ENCODE data around the gene CERK.

CERK gene

GRCh38 chr22:46663436-46664100, 74.5 kb downstream of the CERK start:
- Histone ChIP-seq H3K36me3 (replicated peaks; ENCODE audit: low read depth, low read length) (peaks cover 23% of the 10 kb centered on the region), H3K9ac (ENCODE audit: low read length) (no peak overlapping the region), H3K27ac (ENCODE audit: low read length) (no peak overlapping the region), H3K4me3 (ENCODE audit: low read length) (no peak overlapping the region), H3K4me1 (ENCODE audit: low read length) (no peaks in the 10 kb centered on the region), H3K79me2 (ENCODE audit: low read length) (no peaks in the 10 kb centered on the region), H4K20me1 (ENCODE audit: insufficient read depth, low read length) (peaks cover 32% of the 10 kb centered on the region), H3K9me3 (ENCODE audit: insufficient read depth, low read length) (no peaks in the 10 kb centered on the region), H3K4me2 (ENCODE audit: low read length) (no peak overlapping the region), H2AFZ (ENCODE audit: low read depth, low read length) (no peak overlapping the region), H3K27me3 (ENCODE audit: low read depth, low read length) (no peaks in the 10 kb centered on the region)
- TF ChIP-seq EZH2phosphoT487 (IDR thresholded peaks at IDR 0.05; ENCODE audit: low read depth), result no peak
- TF ChIP-seq, protein P1, sequence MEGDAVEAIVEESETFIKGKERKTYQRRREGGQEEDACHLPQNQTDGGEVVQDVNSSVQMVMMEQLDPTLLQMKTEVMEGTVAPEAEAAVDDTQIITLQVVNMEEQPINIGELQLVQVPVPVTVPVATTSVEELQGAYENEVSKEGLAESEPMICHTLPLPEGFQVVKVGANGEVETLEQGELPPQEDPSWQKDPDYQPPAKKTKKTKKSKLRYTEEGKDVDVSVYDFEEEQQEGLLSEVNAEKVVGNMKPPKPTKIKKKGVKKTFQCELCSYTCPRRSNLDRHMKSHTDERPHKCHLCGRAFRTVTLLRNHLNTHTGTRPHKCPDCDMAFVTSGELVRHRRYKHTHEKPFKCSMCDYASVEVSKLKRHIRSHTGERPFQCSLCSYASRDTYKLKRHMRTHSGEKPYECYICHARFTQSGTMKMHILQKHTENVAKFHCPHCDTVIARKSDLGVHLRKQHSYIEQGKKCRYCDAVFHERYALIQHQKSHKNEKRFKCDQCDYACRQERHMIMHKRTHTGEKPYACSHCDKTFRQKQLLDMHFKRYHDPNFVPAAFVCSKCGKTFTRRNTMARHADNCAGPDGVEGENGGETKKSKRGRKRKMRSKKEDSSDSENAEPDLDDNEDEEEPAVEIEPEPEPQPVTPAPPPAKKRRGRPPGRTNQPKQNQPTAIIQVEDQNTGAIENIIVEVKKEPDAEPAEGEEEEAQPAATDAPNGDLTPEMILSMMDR (IDR thresholded peaks at IDR 0.05; ENCODE audit: low read depth, low read length), result no peak

DNA sequence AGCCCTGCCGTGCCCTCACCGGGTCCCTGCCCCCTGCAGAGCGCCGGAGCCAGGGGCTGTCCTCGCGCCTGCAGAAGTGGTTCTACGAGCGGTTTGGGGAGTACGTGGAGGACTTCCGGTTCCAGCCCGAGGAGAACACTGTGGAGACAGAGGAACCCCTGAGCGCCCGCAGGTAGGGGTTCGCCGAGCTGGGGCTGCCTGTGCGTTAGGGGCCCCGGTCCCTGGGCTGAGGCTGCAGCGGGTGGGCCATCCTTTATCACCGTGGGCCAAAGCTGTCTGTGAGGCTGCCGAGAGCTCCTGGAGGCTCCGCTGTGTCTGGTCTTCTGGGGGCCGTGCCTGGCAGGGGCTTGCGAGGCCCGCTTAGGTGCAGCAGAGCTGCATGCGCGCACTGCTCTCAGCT, 75.1 kb downstream of the CERK start:
- no peak overlapping the region for H3K4me3 ChIP-seq (ENCODE audit: low read length)
- H3K27ac ChIP-seq (ENCODE audit: low read length), result no peak overlapping the region
- no peak for TF ChIP-seq EZH2phosphoT487 (IDR thresholded peaks at IDR 0.05; ENCODE audit: low read depth)
- TF ChIP-seq, protein P1 (IDR thresholded peaks at IDR 0.05; ENCODE audit: low read depth, low read length), result no peak
- no peak overlapping the region for H2AFZ ChIP-seq (ENCODE audit: low read depth, low read length)
- no peaks in the 10 kb centered on the region for H3K27me3 ChIP-seq (ENCODE audit: low read depth, low read length)
- peaks cover 34% of the 10 kb centered on the region for H4K20me1 ChIP-seq (ENCODE audit: insufficient read depth, low read length)
- no peaks in the 10 kb centered on the region for H3K4me1 ChIP-seq (ENCODE audit: low read length)
- H3K79me2 ChIP-seq (ENCODE audit: low read length), result no peaks in the 10 kb centered on the region
- no peak overlapping the region for H3K9ac ChIP-seq (ENCODE audit: low read length)
- peaks cover 18% of the 10 kb centered on the region for H3K36me3 ChIP-seq (replicated peaks; ENCODE audit: low read depth, low read length)
- no peak overlapping the region for H3K4me2 ChIP-seq (ENCODE audit: low read length)
- H3K9me3 ChIP-seq (ENCODE audit: insufficient read depth, low read length), result no peaks in the 10 kb centered on the region

GRCh38 chr22:46662226-46662625, 75.8 kb downstream of the CERK start:
- no peak overlapping the region for H3K4me3 ChIP-seq (ENCODE audit: low read length)
- H4K20me1 ChIP-seq (ENCODE audit: insufficient read depth, low read length), result peaks cover 40% of the 10 kb centered on the region
- no peak overlapping the region for H3K9ac ChIP-seq (ENCODE audit: low read length)
- no peak overlapping the region for H3K27ac ChIP-seq (ENCODE audit: low read length)
- H3K4me2 ChIP-seq (ENCODE audit: low read length), result no peak overlapping the region
- no peaks in the 10 kb centered on the region for H3K79me2 ChIP-seq (ENCODE audit: low read length)
- H3K36me3 ChIP-seq (replicated peaks; ENCODE audit: low read depth, low read length), result peaks cover 11% of the 10 kb centered on the region
- no peaks in the 10 kb centered on the region for H3K4me1 ChIP-seq (ENCODE audit: low read length)
- no peak overlapping the region for H2AFZ ChIP-seq (ENCODE audit: low read depth, low read length)
- TF ChIP-seq, protein P1 (IDR thresholded peaks at IDR 0.05; ENCODE audit: low read depth, low read length), result no peak
- TF ChIP-seq EZH2phosphoT487 (IDR thresholded peaks at IDR 0.05; ENCODE audit: low read depth), result no peak
- H3K27me3 ChIP-seq (ENCODE audit: low read depth, low read length), result no peaks in the 10 kb centered on the region
- no peaks in the 10 kb centered on the region for H3K9me3 ChIP-seq (ENCODE audit: insufficient read depth, low read length)

DNA sequence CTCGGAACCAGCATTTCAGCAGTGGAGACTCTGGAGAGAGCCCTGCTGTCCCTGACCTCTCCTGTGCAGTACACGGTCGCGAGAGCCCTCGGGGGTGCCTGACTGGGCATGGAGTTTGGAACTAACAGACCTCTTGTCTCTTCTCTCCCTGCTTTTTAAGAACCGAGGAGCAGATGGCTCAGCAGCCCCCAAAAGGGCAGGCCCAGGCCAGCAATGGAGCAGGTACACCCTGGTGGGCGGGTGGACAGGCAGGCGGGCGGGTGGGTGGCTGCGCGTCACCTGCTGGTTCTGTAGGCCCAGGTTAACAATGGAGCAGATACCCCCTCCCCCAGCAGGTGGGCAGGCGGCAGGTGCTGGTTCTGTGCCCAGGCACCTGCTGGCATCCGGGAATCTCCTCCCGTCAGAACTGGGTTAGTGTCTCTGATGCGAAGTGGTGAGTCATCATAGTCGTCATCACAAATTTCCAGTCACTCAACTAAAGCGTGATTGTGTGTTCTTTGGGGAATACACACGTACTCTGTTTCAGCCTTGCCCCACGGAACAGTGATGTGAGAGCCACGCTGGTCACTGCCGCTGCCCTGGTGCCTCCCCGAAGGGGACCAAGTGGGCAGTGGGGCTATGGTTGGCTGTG, 76.7 kb downstream of the CERK start:
- Histone ChIP-seq H3K4me3 (ENCODE audit: low read length) (no peak overlapping the region), H3K79me2 (ENCODE audit: low read length) (no peaks in the 10 kb centered on the region), H3K4me2 (ENCODE audit: low read length) (no peak overlapping the region), H3K27ac (ENCODE audit: low read length) (no peak overlapping the region), H3K9ac (ENCODE audit: low read length) (no peak overlapping the region), H3K4me1 (ENCODE audit: low read length) (no peaks in the 10 kb centered on the region), H3K27me3 (ENCODE audit: low read depth, low read length) (no peaks in the 10 kb centered on the region), H2AFZ (ENCODE audit: low read depth, low read length) (no peak overlapping the region), H4K20me1 (ENCODE audit: insufficient read depth, low read length) (peaks cover 49% of the 10 kb centered on the region), H3K9me3 (ENCODE audit: insufficient read depth, low read length) (no peaks in the 10 kb centered on the region), H3K36me3 (replicated peaks; ENCODE audit: low read depth, low read length) (peaks cover 8% of the 10 kb centered on the region)
- TF ChIP-seq EZH2phosphoT487 (IDR thresholded peaks at IDR 0.05; ENCODE audit: low read depth), result no peak
- TF ChIP-seq, protein P1 (IDR thresholded peaks at IDR 0.05; ENCODE audit: low read depth, low read length), result no peak

All from OCI-LY3 (cell line).